Activated T-cell treated with anti-CD3 and anti-CD28 coated beads, Interleukin-2, amount 50 U/mL, for 4 hours (primary cell): ENCODE results near the gene PIP5K1C. TPM values are rescaled to one million over a fixed set of nuclear protein-coding genes. Genes with fewer than 3 reads are reported as not detected.
"Not testable (repeated sequence)": the region's sequence is repeated elsewhere in the genome, so short reads cannot be mapped to it uniquely, and the experiment has no call there.

Experiments used
- ATAC-seq, 2 donors: fragments of 200-7000 bp; cut with Tn5 transposase; one replicate each; pipeline ENCODE4 v1.10.0; 2021
- DNase-seq: peaks from one replicate; pipeline ENCODE4 v3.0.0-alpha.2; 2020
- H3K27me3 Mint-ChIP-seq: one replicate; pipeline ENCODE4 v1.8.0; 2021; ENCODE audit warnings: low read depth, mixed read lengths
- H3K36me3 Mint-ChIP-seq: one replicate; pipeline ENCODE4 v1.8.0; 2022; ENCODE audit warnings: mixed read lengths; ENCODE audit not compliant: insufficient read depth
- H3K4me1 Mint-ChIP-seq: one replicate; pipeline ENCODE4 v1.8.0; 2021; ENCODE audit warnings: low read depth, mixed read lengths
- H3K4me3 Mint-ChIP-seq: one replicate; pipeline ENCODE4 v1.8.0; 2021; ENCODE audit warnings: mild to moderate bottlenecking, moderate library complexity, mixed read lengths
- H3K9me3 Mint-ChIP-seq: one replicate; pipeline ENCODE4 v1.8.0; 2021; ENCODE audit warnings: mixed read lengths
- total RNA-seq, 3 donors: library from RNA; stranded (reverse); gene quantifications; one replicate each; pipeline ENCODE4 v1.2.1, GENCODE V29; 2021

The PIP5K1C gene
- total RNA-seq, 3 donors from 2014 or later, result 12.1 to 20.9 (median 16.7) TPM

DNA sequence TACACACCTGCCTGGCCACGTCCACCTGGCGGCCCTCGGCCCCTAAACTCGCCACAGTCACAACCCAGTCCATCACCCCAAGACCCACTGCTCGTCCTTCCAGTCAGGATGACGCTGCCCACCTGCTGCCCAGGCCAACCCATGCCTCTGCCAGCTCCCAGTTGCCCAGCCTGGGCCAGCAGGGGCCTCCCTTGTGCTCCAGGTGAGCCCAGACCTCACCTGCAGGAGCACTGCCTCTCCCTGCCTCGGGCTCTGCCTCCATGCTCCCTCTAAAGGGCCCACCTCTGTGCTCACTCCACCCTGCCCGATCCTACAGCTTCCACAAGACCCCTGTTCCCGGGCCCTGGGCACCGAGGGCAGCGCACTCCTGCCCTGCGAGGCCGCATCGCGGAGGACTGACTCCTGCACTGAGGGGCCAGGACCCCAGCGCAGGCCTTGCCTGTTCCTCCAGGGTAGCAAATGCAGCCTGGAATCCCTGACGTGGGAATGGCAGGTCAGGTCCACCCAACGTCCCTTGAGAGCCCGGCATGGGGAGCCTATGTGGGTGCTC, 65.7 kb downstream of the PIP5K1C start:
- Mint-ChIP-seq H3K9me3 (no peaks in the 10 kb centered on the region), H3K4me3 (no peak overlapping the region), H3K4me1 (no peaks in the 10 kb centered on the region), H3K27me3 (no peaks in the 10 kb centered on the region), H3K36me3 (peaks cover 4% of the 10 kb centered on the region)
- DNase-seq (no peak), ATAC-seq (no peak)

DNA sequence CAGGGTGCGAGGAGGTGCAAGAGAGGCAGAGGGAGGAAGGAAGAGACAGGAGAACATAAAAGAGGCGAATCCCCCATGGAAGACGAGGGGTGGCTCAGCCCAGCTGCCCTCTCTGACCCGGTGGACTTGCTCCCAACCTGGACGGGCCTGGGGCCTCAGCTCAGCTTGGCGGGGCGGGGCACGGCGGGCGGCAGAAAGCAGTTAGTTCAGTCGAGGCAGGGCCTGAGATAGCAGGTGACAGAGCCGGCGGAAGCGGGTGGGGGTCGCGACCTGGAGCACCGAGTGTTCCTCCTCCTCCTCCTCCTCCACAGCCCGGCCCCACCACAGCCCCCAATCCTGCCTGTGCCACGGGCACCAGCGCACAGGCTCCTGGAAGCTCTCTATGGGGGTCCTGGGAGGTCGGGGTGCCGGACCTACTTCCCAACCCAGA, 66.7 kb downstream of the PIP5K1C start:
- Mint-ChIP-seq H3K4me3 (no peak overlapping the region), H3K36me3 (peaks cover 2% of the 10 kb centered on the region), H3K4me1 (no peaks in the 10 kb centered on the region), H3K27me3 (no peaks in the 10 kb centered on the region), H3K9me3 (no peaks in the 10 kb centered on the region)
- DNase-seq (no peak), ATAC-seq (no peak)

DNA sequence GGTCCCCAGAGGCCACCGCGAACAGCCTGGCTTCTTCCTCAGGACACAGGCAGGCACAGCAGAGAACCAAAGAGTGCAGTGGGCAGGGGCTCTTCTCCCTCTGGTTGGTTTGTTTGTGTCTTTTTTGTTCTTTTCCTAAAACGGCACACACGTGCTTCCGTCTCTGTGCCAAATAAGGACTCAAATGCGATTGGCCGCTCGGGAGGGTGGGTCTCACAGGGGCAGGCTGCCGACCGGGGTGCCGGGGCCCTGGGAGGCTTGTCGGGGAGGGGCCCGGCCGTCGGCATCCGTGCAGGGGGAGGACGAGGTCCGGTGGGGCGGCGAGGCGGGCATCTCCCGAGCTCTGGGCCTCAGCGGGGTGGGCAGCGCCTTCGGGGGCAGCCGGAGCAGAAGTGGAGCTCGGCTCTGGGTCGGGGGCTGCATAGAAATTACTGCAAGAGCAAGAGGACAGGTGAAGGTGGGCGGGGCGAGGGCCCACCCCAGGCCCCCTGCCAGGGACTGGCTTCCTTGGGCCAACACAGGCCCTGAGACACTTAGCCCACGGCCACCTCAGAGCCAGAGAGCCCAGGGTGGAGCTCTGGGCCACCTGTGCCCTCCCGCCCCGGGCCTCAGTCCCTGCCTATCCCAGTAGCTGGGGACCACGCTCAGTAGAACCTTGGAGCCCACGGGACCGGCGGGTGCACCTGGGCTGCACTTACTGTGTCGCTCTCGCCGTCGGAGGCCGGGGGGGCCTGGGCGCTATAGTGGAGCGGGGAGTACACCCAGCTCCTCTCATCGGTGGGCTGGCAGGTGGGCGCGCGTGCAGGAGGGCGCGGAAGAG, 67.3 kb downstream of the PIP5K1C start:
- H3K36me3 Mint-ChIP-seq, result no peaks in the 10 kb centered on the region
- ATAC-seq (no peak), DNase-seq (no peak)

DNA sequence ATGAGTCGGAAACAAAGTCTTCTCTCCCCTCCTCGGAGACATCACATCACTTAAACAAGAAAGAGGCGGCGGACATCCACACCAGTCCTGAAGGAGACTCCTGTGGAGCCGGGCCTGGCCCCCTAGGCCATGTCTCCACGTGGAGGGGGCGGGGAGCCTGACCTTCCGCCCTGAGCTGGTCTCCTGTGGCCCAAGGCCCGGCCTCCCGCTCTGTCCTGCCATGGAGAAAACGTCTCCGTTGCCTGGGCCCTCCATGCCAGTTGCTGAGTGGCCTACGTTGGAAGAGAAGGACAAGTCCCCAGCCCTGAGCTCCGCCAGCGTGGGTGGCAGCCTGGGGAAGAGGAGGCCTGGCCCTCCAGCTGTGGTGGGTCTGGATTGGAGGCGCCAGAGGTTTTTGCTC, 68.2 kb downstream of the PIP5K1C start:
- ATAC-seq, result no peak
- DNase-seq, result no peak
- Mint-ChIP-seq H3K27me3 (no peaks in the 10 kb centered on the region), H3K36me3 (no peaks in the 10 kb centered on the region), H3K4me3 (no peak overlapping the region), H3K4me1 (peaks cover 3% of the 10 kb centered on the region), H3K9me3 (no peaks in the 10 kb centered on the region)

More for the DNA sequence above, 67.3 kb downstream of the PIP5K1C start:
- no peaks in the 10 kb centered on the region for H3K4me1 Mint-ChIP-seq
- no peaks in the 10 kb centered on the region for H3K27me3 Mint-ChIP-seq
- no peak overlapping the region for H3K4me3 Mint-ChIP-seq
- H3K9me3 Mint-ChIP-seq, result no peaks in the 10 kb centered on the region

DNA sequence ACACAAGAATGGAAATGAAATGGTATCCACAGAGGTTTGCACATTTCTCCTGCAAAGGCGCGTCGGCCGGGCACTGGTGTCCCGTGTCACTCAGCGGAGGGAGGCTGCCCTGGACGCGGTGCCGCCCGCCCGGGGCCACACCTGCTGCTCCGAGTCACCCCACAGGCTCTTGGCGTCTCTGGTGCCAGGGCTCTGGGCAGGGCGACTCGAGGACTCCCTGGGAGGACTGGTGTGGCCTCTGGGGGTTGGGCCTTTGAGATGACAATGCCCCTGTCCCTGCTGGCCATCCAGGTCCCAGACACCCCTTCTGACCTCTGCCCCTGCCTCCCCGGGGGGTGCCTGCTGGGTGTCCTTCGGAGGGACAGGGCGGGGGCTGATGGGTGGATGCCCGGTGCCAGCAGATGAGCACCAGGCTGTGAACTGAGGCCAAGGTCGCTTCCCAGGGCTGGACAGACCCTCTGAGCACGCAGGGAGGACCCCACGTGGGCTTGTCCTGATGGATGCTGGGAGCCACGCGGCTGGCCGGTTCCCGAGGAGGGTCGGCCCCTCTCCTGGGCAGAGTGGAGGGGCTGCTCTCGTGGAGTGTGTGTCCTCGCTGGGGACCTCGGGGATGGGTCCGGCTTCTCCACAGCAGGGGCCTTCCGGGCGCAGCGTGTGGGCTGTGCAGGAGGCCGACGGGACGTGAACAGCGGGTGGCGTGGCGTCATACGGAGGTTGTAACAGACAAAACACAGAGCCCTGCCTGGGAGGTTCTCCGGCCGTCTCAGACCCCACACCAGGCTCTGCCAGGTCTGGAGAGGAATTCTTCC, 69.0 kb downstream of the PIP5K1C start:
- H3K27me3 Mint-ChIP-seq, result no peaks in the 10 kb centered on the region
- no peaks in the 10 kb centered on the region for H3K9me3 Mint-ChIP-seq
- H3K4me3 Mint-ChIP-seq, result no peak overlapping the region
- H3K4me1 Mint-ChIP-seq, result peaks cover 7% of the 10 kb centered on the region
- no peak for ATAC-seq
- H3K36me3 Mint-ChIP-seq, result no peaks in the 10 kb centered on the region
- DNase-seq, result no peak

DNA sequence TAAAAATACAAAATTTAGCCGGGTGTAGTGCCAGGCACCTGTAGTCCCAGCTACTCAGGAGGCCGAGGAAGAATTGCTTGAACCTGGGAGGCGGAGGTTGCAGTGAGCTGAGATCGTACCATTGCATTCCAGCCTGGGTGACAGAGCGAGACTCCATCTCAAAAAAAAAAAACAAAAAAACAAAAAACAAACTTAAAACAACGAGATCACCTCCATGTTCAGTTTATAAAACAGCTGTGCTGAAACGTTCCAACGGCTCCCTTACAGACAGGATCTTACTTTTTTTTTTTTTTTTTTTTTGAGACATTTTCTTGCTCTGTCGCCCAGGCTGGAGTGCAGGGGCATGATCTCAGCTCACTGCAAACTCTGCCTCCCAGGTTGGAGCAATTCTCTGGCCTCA, 71.5 kb downstream of the PIP5K1C start:
- not testable (repeated sequence) for H3K4me3 Mint-ChIP-seq, H3K36me3 Mint-ChIP-seq, H3K27me3 Mint-ChIP-seq, H3K9me3 Mint-ChIP-seq, DNase-seq, ATAC-seq
- peaks cover 22% of the 10 kb centered on the region for H3K4me1 Mint-ChIP-seq

DNA sequence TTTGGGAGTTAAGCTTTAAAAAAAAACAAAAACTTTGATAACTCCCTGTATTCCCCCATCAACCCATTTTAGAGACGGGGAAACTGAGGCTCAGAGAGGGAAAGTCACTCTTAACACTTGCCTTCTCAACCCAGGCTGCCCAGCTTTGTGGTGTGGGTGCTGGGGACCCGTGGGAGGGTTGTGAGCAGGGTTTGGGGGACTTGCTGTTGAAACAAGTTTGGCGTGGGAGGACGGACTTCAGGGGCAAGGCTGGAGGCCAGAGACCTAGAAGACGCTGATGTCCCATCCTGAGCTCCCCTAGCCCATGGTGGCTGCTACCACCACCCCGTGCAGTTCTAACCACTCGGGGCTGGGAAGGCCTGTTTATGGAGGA, 72.9 kb downstream of the PIP5K1C start:
- Mint-ChIP-seq H3K4me3 (peak overlapping the region; percentile 93), H3K36me3 (peaks cover 2% of the 10 kb centered on the region), H3K9me3 (no peaks in the 10 kb centered on the region), H3K27me3 (no peaks in the 10 kb centered on the region), H3K4me1 (peaks cover 22% of the 10 kb centered on the region)
- ATAC-seq (no peak), DNase-seq (no peak)

DNA sequence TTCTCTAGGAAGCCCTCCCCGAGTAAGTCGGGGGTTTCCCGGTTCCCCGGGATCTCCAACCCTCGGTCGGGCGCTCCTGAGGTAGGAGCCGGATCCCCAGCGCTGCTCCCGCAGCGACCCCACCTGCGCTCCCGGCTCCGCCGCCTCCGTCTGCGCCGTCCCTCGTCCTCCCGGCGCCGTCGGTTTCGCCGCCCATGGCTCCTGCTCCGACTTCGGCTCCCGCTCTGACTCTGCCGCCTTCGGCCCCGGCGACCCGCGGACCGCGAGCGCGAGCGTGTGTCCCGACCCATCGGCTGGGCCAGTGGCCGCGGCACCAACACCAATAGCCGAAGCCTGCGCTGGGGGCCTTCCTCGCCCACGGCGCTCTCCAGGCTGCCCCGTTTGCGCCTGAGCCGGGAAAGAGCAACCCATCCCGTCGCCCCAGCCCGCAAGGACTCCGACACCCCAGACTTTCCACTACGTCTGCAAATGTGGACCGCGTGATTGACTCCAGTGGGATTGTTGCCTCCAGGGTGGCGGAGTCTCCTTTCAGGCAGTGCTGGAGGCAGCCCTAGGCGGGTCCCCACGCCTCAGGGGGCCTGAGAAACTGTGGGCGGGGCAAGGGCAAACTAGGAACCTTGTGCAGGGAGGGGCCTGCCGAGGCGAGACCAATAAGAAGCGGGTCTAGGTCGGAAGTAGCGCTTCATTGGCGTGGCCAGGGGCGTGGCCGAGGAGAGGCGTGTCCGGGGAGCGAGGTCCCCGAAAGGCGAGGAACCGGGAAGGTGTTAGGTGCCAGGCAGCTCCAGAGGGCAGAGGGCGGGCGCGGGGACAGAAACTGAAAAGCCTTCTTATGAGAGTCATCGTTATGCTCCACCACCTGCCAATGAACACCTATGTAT, 73.6 kb downstream of the PIP5K1C start, which contains the start of gene CACTIN:
TSS of gene CACTIN (minus strand) at position 318 of the 878 bp plus-strand sequence. CDS start at position 290, 28 bp downstream.
- DNase-seq (peak; percentile 98), ATAC-seq (peak; percentile 95)
- Mint-ChIP-seq H3K36me3 (peaks cover 2% of the 10 kb centered on the region), H3K27me3 (no peaks in the 10 kb centered on the region), H3K4me3 (peak within 1 kb of the TSS; percentile 93), H3K9me3 (no peaks in the 10 kb centered on the region), H3K4me1 (peaks cover 22% of the 10 kb centered on the region)

DNA sequence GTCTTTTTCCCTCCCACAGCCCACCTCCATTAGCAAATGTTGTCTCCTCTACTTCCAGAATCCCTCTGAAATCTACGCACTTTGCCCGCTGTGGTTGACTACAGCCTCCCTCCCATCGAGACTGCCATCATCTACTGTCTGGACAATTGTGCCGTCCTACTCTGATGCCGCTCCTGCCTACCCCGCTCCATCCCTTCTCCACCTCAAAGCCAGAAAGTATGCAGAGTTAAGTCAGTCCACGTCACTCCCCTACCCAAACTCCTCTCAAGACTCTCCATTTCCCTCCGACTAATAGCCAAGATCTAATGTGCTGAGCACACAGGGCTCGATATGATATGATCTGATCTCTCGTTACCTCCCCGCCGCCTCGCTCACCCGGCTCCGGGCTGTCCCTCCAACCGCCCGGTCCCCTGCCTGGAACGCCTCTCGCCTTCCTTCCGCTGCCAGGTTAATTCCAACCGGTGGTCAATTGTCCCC, 74.2 kb downstream of the PIP5K1C start:
- no peak for DNase-seq
- H3K4me1 Mint-ChIP-seq, result peaks cover 22% of the 10 kb centered on the region

DNA sequence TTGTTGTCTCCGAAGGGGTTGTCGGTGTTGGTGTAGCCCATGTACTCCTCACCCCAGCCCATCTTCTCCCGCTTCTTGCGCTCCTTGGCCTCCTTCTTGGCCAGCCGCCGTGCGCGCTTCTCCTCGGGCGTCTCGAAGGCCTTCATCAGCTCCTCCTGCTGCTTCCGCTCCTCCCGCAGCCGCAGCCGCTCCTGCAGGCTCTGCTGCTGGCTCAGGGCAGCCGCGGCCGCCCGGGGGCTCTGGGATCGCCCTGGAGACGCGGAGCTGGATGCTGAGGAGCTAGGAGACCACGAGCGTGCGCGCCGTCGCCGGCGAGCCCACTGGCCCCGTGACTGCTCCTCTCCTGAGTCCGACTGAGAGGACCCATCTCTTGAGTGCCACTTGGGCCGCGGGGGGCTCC, 76.6 kb downstream of the PIP5K1C start:
- DNase-seq (no peak), ATAC-seq (no peak)
- H3K27me3 Mint-ChIP-seq, result no peaks in the 10 kb centered on the region
- peak overlapping the region; percentile 93 for H3K4me3 Mint-ChIP-seq
- no peaks in the 10 kb centered on the region for H3K9me3 Mint-ChIP-seq
- H3K4me1 Mint-ChIP-seq, result peaks cover 22% of the 10 kb centered on the region
- H3K36me3 Mint-ChIP-seq, result peaks cover 9% of the 10 kb centered on the region

More for the DNA sequence above, 74.2 kb downstream of the PIP5K1C start:
- Mint-ChIP-seq H3K4me3 (peak overlapping the region; percentile 93), H3K27me3 (no peaks in the 10 kb centered on the region), H3K9me3 (no peaks in the 10 kb centered on the region), H3K36me3 (peaks cover 4% of the 10 kb centered on the region)
- ATAC-seq, result peak; percentile 16 to 23

DNA sequence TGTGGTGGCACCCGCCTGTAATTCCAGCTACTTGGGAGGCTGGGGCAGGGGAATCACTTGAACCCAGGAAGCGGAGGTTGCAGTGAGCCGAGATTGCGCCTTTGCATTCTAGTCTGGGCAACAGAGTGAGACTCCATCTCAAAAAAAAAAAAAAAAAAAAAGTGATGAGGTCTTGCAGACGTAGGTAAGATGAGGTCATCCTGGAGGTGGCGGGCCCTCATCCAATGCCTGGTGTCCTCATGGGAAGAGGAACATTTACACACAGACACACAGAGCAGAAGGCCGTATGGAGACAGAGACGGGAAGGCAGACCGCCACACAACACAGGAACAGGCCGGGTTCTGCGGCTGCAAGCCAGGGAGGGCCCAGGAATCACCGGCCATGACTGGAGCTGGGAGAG, 78.0 kb downstream of the PIP5K1C start:
- H3K27me3 Mint-ChIP-seq, result no peaks in the 10 kb centered on the region
- peaks cover 30% of the 10 kb centered on the region for H3K4me1 Mint-ChIP-seq
- no peak for ATAC-seq
- DNase-seq, result no peak
- H3K36me3 Mint-ChIP-seq, result peaks cover 10% of the 10 kb centered on the region
- no peak overlapping the region for H3K4me3 Mint-ChIP-seq
- H3K9me3 Mint-ChIP-seq, result no peaks in the 10 kb centered on the region

DNA sequence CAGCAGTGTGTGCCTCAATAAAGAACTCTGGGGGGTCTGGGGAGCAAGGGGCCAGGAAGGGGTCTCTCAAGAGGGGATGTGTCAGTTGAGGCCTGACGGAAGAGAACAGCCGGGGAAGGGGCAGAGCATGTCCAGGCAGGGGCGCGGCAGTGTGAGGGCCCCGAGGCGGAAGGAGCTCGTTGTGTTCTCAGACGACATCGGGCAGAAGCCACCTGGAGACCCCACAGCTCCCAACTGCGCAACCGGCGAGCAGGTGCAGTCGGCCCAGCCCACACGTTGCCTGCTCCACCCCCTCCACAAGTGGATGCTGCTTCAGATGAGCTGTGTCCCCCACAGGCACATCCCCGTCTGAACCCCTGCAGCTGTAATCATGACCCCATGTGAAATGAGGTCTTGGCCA, 78.6 kb downstream of the PIP5K1C start:
- peaks cover 29% of the 10 kb centered on the region for H3K4me1 Mint-ChIP-seq
- peaks cover 12% of the 10 kb centered on the region for H3K36me3 Mint-ChIP-seq
- no peaks in the 10 kb centered on the region for H3K9me3 Mint-ChIP-seq

DNA sequence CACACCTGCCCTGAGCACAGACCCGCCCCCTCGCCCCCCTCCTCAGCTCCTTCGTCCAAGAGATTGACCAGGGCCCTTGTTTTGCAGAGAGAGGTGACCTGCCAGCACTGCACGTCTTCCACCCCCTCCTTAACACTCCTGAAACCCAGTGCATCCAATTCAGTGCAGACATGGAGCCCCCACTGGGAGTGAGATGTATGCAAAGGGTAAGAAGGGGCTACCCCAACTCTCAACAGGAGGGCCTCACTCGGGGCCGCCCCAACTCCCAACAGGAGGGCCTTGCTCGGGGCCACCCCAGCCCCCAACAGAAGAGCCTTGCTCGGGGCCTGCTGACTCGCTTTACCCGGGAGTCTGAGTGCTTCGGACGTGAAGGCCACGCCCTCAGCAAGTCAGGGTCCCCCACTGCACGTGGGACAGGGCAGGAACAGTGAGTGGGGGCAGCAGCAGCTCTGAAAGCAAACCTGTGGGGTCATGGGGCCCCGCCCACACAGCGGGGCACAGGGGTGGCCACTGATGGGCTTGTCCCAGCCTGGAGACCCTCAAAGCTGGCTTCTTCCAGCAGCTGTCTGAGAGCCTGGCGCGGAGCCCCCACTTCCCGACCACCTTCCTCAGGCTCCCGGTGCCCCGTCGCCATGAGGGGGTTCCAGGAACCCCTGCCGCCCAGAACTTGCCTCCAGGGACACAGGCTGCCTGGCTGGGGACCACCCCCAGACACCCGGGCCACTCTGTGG, 79.3 kb downstream of the PIP5K1C start:
- peaks cover 12% of the 10 kb centered on the region for H3K36me3 Mint-ChIP-seq
- DNase-seq (no peak), ATAC-seq (no peak)
- peaks cover 26% of the 10 kb centered on the region for H3K4me1 Mint-ChIP-seq
- no peak overlapping the region for H3K4me3 Mint-ChIP-seq
- H3K27me3 Mint-ChIP-seq, result no peaks in the 10 kb centered on the region
- H3K9me3 Mint-ChIP-seq, result no peaks in the 10 kb centered on the region

More for the DNA sequence above, 78.6 kb downstream of the PIP5K1C start:
- ATAC-seq (no peak), DNase-seq (no peak)
- Mint-ChIP-seq H3K27me3 (no peaks in the 10 kb centered on the region), H3K4me3 (no peak overlapping the region)
